BLaER1 (cell line): ENCODE results near the gene NRN1.

ENCODE experiments used
- H3K27ac ChIP-seq: shearing (Covaris generic); formaldehyde crosslinking; 2 replicates; pipeline ENCODE4 v1.8.1; 2022
- H3K27me3 ChIP-seq: shearing (Covaris generic); formaldehyde crosslinking; 2 replicates; pipeline ENCODE4 v1.8.1; 2022
- H3K36me3 ChIP-seq: shearing (Covaris generic); formaldehyde crosslinking; 2 replicates; pipeline ENCODE4 v1.8.1; 2022
- H3K4me1 ChIP-seq: shearing (Covaris generic); formaldehyde crosslinking; 2 replicates; pipeline ENCODE4 v1.8.1; 2022
- H3K4me2 ChIP-seq: shearing (Covaris generic); formaldehyde crosslinking; 2 replicates; pipeline ENCODE4 v1.8.1; 2022
- H3K4me3 ChIP-seq: shearing (Covaris generic); formaldehyde crosslinking; 2 replicates; pipeline ENCODE4 v1.8.1; 2022
- H3K9ac ChIP-seq: shearing (Covaris generic); formaldehyde crosslinking; 2 replicates; pipeline ENCODE4 v1.8.1; 2022
- H3K9me3 ChIP-seq: shearing (Covaris generic); formaldehyde crosslinking; 2 replicates; pipeline ENCODE4 v1.8.1; 2022
- H4K20me1 ChIP-seq: shearing (Covaris generic); formaldehyde crosslinking; 2 replicates; pipeline ENCODE4 v1.8.1; 2022
- Cebpa-rat ChIP-seq: shearing (Covaris generic); IDR thresholded peaks from 2 replicates; pipeline ENCODE4 v1.8.1; 2022

NRN1 gene

GRCh38 chr6:6008648-6009421 is 2.1 kb upstream of the NRN1 start:
- Histone ChIP-seq H3K27ac (no peak overlapping the region), H3K9ac (peak overlapping the region; percentile 63; the same call in 1 of the 2 replicates), H4K20me1 (peaks cover 45% of the 10 kb centered on the region), H3K4me3 (peak overlapping the region; percentile 69), H3K9me3 (no peaks in the 10 kb centered on the region), H3K36me3 (no peaks in the 10 kb centered on the region), H3K4me2 (peak overlapping the region; percentile 94), H3K27me3 (peaks cover 62% of the 10 kb centered on the region), H3K4me1 (peaks cover 28% of the 10 kb centered on the region)
- no peak for TF ChIP-seq Cebpa-rat

GRCh38 chr6:6008089-6008647 is 1.4 kb upstream of the NRN1 start:
- no peak for TF ChIP-seq Cebpa-rat
- H3K9me3 ChIP-seq = no peaks in the 10 kb centered on the region
- no peak overlapping the region for H3K27ac ChIP-seq
- H4K20me1 ChIP-seq = peaks cover 52% of the 10 kb centered on the region
- H3K9ac ChIP-seq = 0 out of 2 replicates have a peak overlapping the region, but pooled peaks have one; percentile 63
- H3K4me3 ChIP-seq = peak overlapping the region; percentile 69
- peaks cover 33% of the 10 kb centered on the region for H3K4me1 ChIP-seq
- H3K27me3 ChIP-seq = peaks cover 69% of the 10 kb centered on the region
- no peaks in the 10 kb centered on the region for H3K36me3 ChIP-seq
- peak overlapping the region; percentile 94 for H3K4me2 ChIP-seq

- no peak overlapping the region for H3K9ac ChIP-seq
- H3K4me3 ChIP-seq = peak overlapping the region; percentile 69
These were observed 802 bp upstream of the NRN1 start for GRCh38 chr6:6007366-6008088.

DNA sequence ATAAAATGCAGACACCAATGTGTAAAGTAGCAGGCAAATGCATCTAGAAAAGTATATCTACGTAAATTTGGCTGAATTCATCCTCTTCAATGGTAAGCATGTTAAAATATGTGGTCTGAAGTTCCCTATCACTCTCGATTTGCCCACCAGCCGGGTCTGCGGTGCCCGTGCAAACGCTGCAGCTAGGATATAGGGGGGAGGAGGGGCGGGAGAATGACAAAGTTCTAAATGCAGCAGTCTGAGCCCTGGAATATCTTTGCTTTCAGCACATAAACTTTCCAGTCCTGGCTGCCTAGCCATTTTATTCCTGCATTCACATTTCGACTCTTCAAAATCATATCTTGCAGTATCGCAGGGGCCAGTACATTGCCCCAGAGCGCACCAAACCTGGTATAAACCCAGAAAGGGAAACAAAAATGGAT is 708 bp downstream of the NRN1 start:
- Histone ChIP-seq H4K20me1 (peaks cover 74% of the 10 kb centered on the region), H3K4me3 (no peak overlapping the region), H3K36me3 (no peaks in the 10 kb centered on the region), H3K4me1 (peaks cover 33% of the 10 kb centered on the region), H3K9me3 (no peaks in the 10 kb centered on the region), H3K4me2 (no peak overlapping the region), H3K27me3 (peaks cover 90% of the 10 kb centered on the region), H3K9ac (no peak overlapping the region), H3K27ac (no peak overlapping the region)
- TF ChIP-seq Cebpa-rat = no peak

More at GRCh38 chr6:6007366-6008088, 802 bp upstream of the NRN1 start:
- no peaks in the 10 kb centered on the region for H3K36me3 ChIP-seq
- H3K27me3 ChIP-seq = peaks cover 75% of the 10 kb centered on the region
- no peak overlapping the region for H3K27ac ChIP-seq
- peaks cover 33% of the 10 kb centered on the region for H3K4me1 ChIP-seq
- no peak for TF ChIP-seq Cebpa-rat
- H3K9me3 ChIP-seq = no peaks in the 10 kb centered on the region
- peak overlapping the region; percentile 94 for H3K4me2 ChIP-seq
- peaks cover 58% of the 10 kb centered on the region for H4K20me1 ChIP-seq

DNA sequence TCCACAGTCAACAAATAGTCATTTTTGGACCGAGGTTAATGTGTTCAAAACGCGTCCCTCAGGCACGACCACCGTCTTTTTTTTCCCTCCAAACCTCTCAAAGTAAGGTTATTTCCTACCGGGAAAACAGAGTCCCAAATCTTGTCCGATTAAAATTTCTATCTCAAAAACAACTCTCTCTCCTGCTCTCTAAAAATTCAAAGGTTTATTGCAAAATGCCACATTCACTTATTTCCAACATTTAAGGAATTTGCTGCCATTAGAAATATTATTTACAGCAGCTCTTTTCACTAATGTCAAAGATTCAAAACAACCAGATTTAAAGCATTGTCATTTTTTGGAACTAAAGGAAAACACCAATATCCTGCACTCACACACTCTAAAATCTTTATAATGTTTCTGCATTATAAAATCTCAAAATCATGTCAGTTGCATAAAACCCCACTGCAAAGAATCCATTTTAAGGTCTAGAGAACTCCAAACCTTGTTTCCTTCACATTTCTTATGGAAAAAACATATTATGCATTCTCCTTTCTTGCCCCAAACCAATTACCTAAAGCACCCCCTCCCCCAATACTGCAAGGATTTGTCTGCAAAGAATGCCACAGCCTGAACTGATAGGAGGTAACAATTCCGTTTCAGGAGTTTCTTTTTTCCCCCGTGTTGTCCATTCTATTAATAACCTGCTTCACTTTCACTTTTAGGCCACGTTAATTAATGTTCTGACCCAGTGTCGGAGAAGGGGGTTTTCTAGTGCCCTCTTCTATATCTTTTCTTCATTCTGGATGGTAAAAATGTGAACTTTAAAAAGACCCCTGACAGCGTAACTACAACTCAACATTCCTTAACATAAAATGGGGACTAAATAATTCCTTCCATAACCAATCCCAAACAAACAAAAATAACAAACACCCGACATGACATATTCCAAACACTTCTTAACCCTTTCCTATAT is 1.4 kb downstream of the NRN1 start:
- no peak for TF ChIP-seq Cebpa-rat
- no peak overlapping the region for H3K4me2 ChIP-seq
- H3K4me3 ChIP-seq = no peak overlapping the region
- H4K20me1 ChIP-seq = peaks cover 80% of the 10 kb centered on the region
- peaks cover 33% of the 10 kb centered on the region for H3K4me1 ChIP-seq
- H3K27ac ChIP-seq = no peak overlapping the region
- H3K9me3 ChIP-seq = peaks cover 4% of the 10 kb centered on the region
- no peak overlapping the region for H3K9ac ChIP-seq
- no peaks in the 10 kb centered on the region for H3K36me3 ChIP-seq
- H3K27me3 ChIP-seq = peaks cover 97% of the 10 kb centered on the region

GRCh38 chr6:6004390-6004995 is 2.2 kb downstream of the NRN1 start:
- Histone ChIP-seq H3K36me3 (no peaks in the 10 kb centered on the region), H3K4me2 (no peak overlapping the region), H3K27me3 (peaks cover 99% of the 10 kb centered on the region), H3K27ac (no peak overlapping the region), H4K20me1 (peaks cover 89% of the 10 kb centered on the region), H3K9me3 (peaks cover 12% of the 10 kb centered on the region), H3K9ac (no peak overlapping the region), H3K4me1 (peaks cover 35% of the 10 kb centered on the region), H3K4me3 (peak overlapping the region; percentile 57; the same call in 1 of the 2 replicates)
- no peak for TF ChIP-seq Cebpa-rat

DNA sequence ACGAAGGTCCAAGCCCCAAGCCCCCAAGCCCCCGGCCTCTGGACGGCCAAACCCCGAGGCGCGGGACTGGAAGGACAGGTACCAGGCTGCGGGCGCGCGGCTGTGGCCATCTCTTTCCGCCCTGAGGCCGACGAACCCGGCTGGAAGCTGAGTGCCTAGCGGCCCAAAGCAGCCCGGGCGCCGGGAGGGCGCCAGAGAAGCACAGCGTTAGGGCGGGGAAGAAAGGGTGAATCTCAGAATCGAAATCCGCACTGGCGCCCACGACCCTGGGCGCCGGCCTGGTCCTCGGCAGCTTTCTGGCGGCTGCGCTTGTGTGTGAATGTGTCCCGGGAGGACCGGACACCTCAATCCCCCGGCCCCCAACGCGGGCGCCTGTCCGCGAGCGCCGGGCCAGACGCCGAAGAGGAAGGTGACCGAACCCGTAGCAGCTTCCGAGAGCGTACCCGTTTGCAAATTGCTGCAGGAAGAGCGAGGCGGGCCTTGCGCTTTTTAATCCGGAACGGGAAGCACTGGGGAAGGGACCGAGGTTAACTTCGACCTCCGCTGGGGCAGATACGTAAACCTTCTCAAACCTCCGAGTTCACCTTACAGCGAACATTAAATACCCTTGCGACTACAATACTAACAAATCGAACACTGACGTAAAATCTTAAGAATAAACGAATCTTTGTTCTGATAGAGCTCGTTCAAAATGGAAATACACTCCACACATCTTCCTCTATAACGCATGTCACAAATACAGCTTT is 2.9 kb downstream of the NRN1 start:
- Histone ChIP-seq H3K4me1 (peaks cover 36% of the 10 kb centered on the region), H3K36me3 (no peaks in the 10 kb centered on the region), H3K4me3 (peak overlapping the region; percentile 57), H3K9ac (no peak overlapping the region), H3K27ac (no peak overlapping the region), H3K4me2 (peak overlapping the region; percentile 71), H3K9me3 (peaks cover 12% of the 10 kb centered on the region), H3K27me3 (peaks cover 99% of the 10 kb centered on the region), H4K20me1 (peaks cover 96% of the 10 kb centered on the region)
- no peak for TF ChIP-seq Cebpa-rat

DNA sequence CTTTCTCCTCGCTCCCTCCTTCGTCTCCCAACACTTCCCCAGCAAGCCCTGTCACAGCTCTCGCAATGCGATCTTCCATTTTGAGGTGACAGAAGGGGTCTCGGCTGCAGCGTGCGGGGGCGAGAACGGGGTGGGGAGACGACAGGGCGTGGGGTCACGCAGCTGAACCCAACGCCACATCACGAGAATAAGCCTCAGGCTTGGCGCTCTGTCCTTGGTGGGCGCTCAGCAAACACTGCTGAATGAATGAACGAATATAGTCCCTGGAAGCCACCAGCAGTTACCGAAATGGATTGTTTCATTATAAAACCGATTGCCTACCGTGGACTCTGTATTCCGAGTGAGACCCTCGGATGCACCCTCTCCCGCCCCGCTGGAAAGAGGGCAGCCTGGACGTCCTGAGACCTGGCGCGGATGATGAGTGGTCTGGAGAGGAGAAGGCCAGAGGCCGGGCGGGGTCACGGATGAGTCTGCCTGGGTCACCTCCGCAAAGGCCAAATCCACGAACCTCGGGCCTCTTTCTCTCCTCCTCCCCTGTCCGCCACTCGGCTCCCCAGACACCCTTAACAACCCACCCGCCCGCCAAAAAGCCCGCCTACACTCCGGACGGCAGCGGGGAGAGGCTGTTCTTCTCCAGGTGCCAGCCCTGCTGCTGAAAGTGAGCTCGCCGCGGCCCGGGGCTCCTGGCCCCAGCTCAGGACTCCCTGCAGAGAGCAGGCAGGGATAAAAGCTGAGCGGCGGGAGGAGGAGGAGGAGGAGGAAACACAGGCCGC is 3.7 kb downstream of the NRN1 start:
- no peak for TF ChIP-seq Cebpa-rat
- H4K20me1 ChIP-seq = peaks cover 100% of the 10 kb centered on the region
- peak overlapping the region; percentile 57 for H3K4me3 ChIP-seq
- no peak overlapping the region for H3K27ac ChIP-seq
- H3K9ac ChIP-seq = no peak overlapping the region
- peaks cover 31% of the 10 kb centered on the region for H3K4me1 ChIP-seq
- H3K27me3 ChIP-seq = peaks cover 100% of the 10 kb centered on the region
- peak overlapping the region; percentile 71 for H3K4me2 ChIP-seq
- no peaks in the 10 kb centered on the region for H3K36me3 ChIP-seq
- H3K9me3 ChIP-seq = peaks cover 12% of the 10 kb centered on the region
